Gastrocnemius medialis (tissue), 4 donors: ENCODE measurements around the gene ZNF500. TPM values are rescaled to one million over a fixed set of nuclear protein-coding genes. Genes with fewer than 3 reads are reported as not detected.

Source experiments
- ATAC-seq, 2 donors: fragments of 150-250 bp; one replicate each; pipeline ENCODE4 v1.9.1; 2016
- DNase-seq, 2 donors: peaks; one replicate each; pipeline ENCODE4 v3.0.0-alpha.2; 2019
- H3K27ac ChIP-seq, 4 donors: fragments of 200-600 bp; sonication (generic); 1 replicate in 1 of 4; 2 replicates in 3 of 4; pipeline ENCODE4 v1.5.1; 2016 to 2018; ENCODE audit warnings: mild to moderate bottlenecking in 2 of 4, moderate library complexity in 1 of 4
- H3K27me3 ChIP-seq, 3 donors: fragments of 200-600 bp; sonication (generic) in 2 of 3; 1 replicate in 1 of 3; 2 replicates in 2 of 3; pipeline versions ENCODE4 v1.5.1 to v1.6.0; 2016 to 2019; ENCODE audit warnings: mild to moderate bottlenecking in 1 of 3, moderate library complexity in 1 of 3
- H3K36me3 ChIP-seq, 2 donors: fragments of 200-600 bp; sonication (generic) in 1 of 2; one replicate each; pipeline ENCODE4 v1.5.1; 2017 to 2018
- H3K4me1 ChIP-seq, 2 donors: fragments of 200-600 bp; sonication (generic) in 1 of 2; one replicate each; pipeline ENCODE4 v1.5.1; 2016 to 2017; ENCODE audit warnings: mild to moderate bottlenecking in 2 of 2
- H3K4me3 ChIP-seq, 4 donors: fragments of 200-600 bp; sonication (generic) in 3 of 4; 1 replicate in 1 of 4; 2 replicates in 3 of 4; pipeline ENCODE4 v1.5.1; 2016 to 2019; ENCODE audit warnings: mild to moderate bottlenecking in 2 of 4
- H3K9me3 ChIP-seq, 3 donors: fragments of 200-600 bp; sonication (generic) in 2 of 3; 1 replicate in 1 of 3; 2 replicates in 2 of 3; pipeline ENCODE4 v1.5.1; 2016 to 2019
- POLR2A ChIP-seq, 2 donors: fragments of 450-650 bp; IDR thresholded peaks; one replicate each; pipeline ENCODE4 v1.6.1; 2017; ENCODE audit warnings: antibody characterized with exemption in 2 of 2, mild to moderate bottlenecking in 2 of 2, moderate library complexity in 2 of 2
- in situ Hi-C, 4 donors: fragments of 200-750 bp; cut with MboI; loops; one replicate each; pipeline versions ENCODE4 v1.15.0 to v1.8.0; 2017; ENCODE audit warnings: low sequenced_read_pairs in 4 of 4
- intact Hi-C: fragments of 100-400 bp; cut with DNase I; formaldehyde crosslinking; loops from one replicate; pipeline ENCODE4 v1.15.1; 2023; ENCODE audit warnings: low total_unique reads
- total RNA-seq, 4 donors: library from RNA; depleted of rRNA; stranded (reverse); fragments of >200 nt; gene quantifications; one replicate each; pipeline versions ENCODE4 v1.1.0 to v1.2.3, GENCODE V29; 2016
- TF ChIP-seq, protein P1 (sequence below), 5 experiments: fragments of 450-650 bp in 3 of 5; fragments of 200-600 bp in 2 of 5; sonication (generic) in 2 of 5; IDR thresholded peaks in 4 of 5; conservative IDR thresholded peaks in 1 of 5; 1 replicate in 4 of 5; 2 replicates in 1 of 5; pipeline ENCODE4 v1.5.1; 2016 to 2019; ENCODE audit warnings: antibody characterized with exemption in 5 of 5, mild to moderate bottlenecking in 3 of 5, moderate library complexity in 3 of 5

Gene ZNF500
- total RNA-seq, 4 donors from 2014 or later = 6.3 to 7.3 (median 6.9) TPM

DNA sequence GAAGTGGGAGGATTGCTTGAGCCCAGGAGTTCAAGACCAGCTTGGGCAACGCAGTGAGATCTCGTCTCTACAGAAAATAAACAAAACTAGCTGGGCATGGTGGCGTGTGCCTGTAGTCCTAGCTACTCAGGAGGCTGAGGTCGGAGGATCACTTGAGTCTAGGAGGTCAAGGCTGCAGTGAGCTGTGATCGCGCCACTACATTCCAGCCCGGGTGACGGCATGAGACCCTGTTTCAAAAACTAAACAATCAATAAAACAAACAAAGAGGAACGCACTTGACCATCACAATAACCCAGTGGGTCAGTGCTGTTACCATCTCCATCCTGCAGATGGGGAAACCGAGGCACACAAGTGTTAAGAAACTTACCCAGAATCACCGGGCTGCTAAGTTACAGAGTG, 13.7 kb downstream of the ZNF500 start:
- intact Hi-C loops = no loop called here
- in situ Hi-C loops = no loop called here
- Histone ChIP-seq H3K9me3 (no peaks in the 10 kb centered on the region), H3K27me3 (no peaks in the 10 kb centered on the region), H3K36me3 (peaks cover 8 to 75% of the 10 kb centered on the region in 2 donors), H3K4me1 (no peaks in the 10 kb centered on the region), H3K4me3 (no peak overlapping the region), H3K27ac (no peak overlapping the region)
- TF ChIP-seq, protein P1, sequence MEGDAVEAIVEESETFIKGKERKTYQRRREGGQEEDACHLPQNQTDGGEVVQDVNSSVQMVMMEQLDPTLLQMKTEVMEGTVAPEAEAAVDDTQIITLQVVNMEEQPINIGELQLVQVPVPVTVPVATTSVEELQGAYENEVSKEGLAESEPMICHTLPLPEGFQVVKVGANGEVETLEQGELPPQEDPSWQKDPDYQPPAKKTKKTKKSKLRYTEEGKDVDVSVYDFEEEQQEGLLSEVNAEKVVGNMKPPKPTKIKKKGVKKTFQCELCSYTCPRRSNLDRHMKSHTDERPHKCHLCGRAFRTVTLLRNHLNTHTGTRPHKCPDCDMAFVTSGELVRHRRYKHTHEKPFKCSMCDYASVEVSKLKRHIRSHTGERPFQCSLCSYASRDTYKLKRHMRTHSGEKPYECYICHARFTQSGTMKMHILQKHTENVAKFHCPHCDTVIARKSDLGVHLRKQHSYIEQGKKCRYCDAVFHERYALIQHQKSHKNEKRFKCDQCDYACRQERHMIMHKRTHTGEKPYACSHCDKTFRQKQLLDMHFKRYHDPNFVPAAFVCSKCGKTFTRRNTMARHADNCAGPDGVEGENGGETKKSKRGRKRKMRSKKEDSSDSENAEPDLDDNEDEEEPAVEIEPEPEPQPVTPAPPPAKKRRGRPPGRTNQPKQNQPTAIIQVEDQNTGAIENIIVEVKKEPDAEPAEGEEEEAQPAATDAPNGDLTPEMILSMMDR (IDR thresholded peaks at IDR 0.05 in 4 of 5, conservative IDR thresholded peaks at IDR 0.05 in 1 of 5) = no peak
- no peak for TF ChIP-seq POLR2A (IDR thresholded peaks at IDR 0.05)
- DNase-seq (no peak), ATAC-seq (no peak)

DNA sequence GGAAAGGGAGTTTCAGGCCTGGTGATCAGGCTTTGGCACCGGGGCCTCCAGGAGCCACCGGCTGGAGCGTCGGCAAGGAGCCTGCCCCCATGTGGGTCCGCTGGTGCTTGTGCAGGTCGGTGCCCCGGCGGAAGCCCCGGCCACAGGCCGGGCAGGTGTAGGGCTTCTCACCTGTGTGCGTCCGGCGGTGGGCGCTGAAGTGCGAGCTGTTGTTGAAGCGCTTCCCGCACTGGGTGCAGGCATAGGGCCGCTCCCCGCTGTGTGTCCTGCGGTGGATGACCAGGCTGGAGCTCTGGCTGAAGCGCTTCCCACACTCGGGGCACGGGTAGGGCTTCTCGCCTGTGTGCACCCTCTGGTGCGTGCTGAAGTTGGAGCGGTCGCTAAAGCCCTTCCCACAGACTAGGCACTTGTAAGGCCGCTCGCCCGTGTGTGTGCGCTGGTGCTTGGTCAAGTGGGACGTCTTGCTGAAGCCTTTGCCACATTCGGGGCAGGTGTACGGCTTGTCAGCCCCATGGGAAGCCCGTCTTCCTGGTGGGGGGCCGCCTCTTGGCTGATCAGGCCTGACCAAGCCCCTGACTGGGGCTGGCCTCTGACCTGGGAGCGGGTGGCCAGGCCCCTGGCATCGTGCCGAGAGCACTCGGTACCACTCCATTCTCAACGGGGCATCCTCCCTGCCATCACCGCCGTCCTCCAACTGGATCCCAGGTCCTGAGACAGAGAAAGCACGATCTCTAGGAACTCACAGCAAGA, 14.4 kb downstream of the ZNF500 start:
- Histone ChIP-seq H3K9me3 (no peaks in the 10 kb centered on the region), H3K36me3 (peaks cover 8 to 68% of the 10 kb centered on the region in 2 donors), H3K27me3 (no peaks in the 10 kb centered on the region), H3K4me1 (no peaks in the 10 kb centered on the region), H3K27ac (no peak overlapping the region), H3K4me3 (no peak overlapping the region)
- no peak for DNase-seq
- ATAC-seq = no peak
- intact Hi-C loops = no loop called here
- TF ChIP-seq, protein P1 (IDR thresholded peaks at IDR 0.05 in 4 of 5, conservative IDR thresholded peaks at IDR 0.05 in 1 of 5) = no peak
- TF ChIP-seq POLR2A (IDR thresholded peaks at IDR 0.05) = no peak
- in situ Hi-C loops = no loop called here

DNA sequence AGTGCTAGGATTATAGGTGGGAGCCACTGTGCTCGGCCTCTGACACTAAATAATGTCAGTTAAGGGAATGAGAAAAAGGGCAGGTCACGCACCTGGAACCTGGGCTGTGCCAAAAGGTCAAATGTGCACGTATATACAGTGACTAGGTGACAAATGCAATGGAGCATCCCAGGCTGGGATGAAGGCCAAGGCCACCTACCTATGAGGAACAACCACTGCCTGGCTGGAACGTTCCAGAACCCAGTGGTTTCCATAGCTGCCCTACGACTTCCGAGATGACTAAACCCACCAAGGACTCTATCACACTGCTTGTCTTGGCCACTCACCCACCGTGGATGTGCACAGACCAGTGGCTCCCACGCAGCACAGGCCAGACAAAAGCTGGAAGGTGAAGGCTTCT, 16.1 kb downstream of the ZNF500 start:
- Histone ChIP-seq H3K27ac (no peak overlapping the region), H3K27me3 (no peaks in the 10 kb centered on the region), H3K9me3 (no peaks in the 10 kb centered on the region), H3K4me1 (peaks cover 0 to 3% of the 10 kb centered on the region in 2 donors), H3K4me3 (no peak overlapping the region), H3K36me3 (peaks cover 8 to 51% of the 10 kb centered on the region in 2 donors)
- intact Hi-C loops (no loop called here), in situ Hi-C loops (no loop called here)
- ATAC-seq (no peak), DNase-seq (no peak)
- no peak for TF ChIP-seq POLR2A (IDR thresholded peaks at IDR 0.05)
- TF ChIP-seq, protein P1 (IDR thresholded peaks at IDR 0.05 in 4 of 5, conservative IDR thresholded peaks at IDR 0.05 in 1 of 5) = no peak

DNA sequence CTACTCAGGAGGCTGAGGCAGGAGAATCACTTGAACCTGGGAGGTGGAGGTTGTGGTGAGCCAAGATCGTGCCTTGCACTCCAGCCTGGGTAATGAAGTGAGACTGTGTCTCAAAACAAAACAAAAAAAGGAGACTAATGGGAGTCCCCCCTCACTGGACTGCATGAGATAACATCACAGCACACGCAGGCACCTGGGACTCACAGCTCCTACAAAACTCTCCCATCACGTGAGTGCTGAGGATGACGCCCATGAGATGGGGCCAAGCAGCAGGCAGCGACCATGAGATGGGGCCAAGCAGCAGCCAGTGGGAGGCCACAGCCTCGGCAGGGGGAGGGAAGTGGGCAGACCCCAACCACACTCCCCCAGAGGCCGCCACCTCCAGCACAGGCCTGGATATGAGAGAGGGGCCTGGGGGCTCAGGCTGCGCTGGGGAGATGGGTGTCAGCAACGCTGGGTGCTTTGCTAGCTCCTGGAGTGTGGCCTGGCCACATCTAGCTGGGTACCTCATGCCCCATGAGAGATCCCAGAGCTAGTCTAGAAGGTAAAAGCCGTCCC, 17.2 kb downstream of the ZNF500 start:
- no peak overlapping the region for H3K27ac ChIP-seq
- intact Hi-C loops = no loop called here
- TF ChIP-seq POLR2A (IDR thresholded peaks at IDR 0.05) = no peak
- TF ChIP-seq, protein P1 (IDR thresholded peaks at IDR 0.05 in 4 of 5, conservative IDR thresholded peaks at IDR 0.05 in 1 of 5) = no peak
- DNase-seq = no peak
- H3K4me3 ChIP-seq = no peak overlapping the region
- no peaks in the 10 kb centered on the region for H3K9me3 ChIP-seq
- no peak for ATAC-seq
- no peaks in the 10 kb centered on the region for H3K27me3 ChIP-seq
- peaks cover 7 to 40% of the 10 kb centered on the region in 2 donors for H3K36me3 ChIP-seq
- peaks cover 0 to 3% of the 10 kb centered on the region in 2 donors for H3K4me1 ChIP-seq
- in situ Hi-C loops = no loop called here
